PC-3 (cell line): ENCODE data around the gene SPHK2. TPM values are rescaled to one million over a fixed set of nuclear protein-coding genes. Genes with fewer than 3 reads are reported as not detected.

Source experiments
- ATAC-seq: fragments of 200-7000 bp; cut with Tn5 transposase; 2 replicates; pipeline ENCODE4 v1.9.1; 2020; ENCODE audit warnings: mild to moderate bottlenecking, moderate library complexity
- BruUV-seq: library from RNA; stranded (reverse); fragments of 400-500 nt; replicated peaks from 2 replicates; lab custom pipeline; 2021; lab: Mats Ljungman, UMichigan
- CTCF ChIA-PET: fragments of 300-600 bp; sonication (Branson Sonifier 250); formaldehyde crosslinking; loops from one replicate; lab custom pipeline; 2022; ENCODE audit warnings: antibody characterized with exemption; lab: Charles Lee
- POLR2A ChIA-PET: fragments of 300-600 bp; sonication (Branson Sonifier 250); formaldehyde crosslinking; loops from one replicate; lab custom pipeline; 2022; ENCODE audit warnings: antibody characterized with exemption; ENCODE audit not compliant: unreplicated experiment; lab: Charles Lee
- DNase-seq: peaks from one replicate; pipeline ENCODE4 v3.0.0-alpha.2; 2015
- H2AFZ ChIP-seq: fragments of 300-600 bp; sonication (generic); 2 replicates; pipeline ENCODE4 v1.6.0; 2016; ENCODE audit warnings: antibody characterized with exemption, low read length
- H3F3A ChIP-seq: fragments of 300-600 bp; sonication (generic); one replicate; pipeline ENCODE4 v1.6.0; 2017; ENCODE audit warnings: antibody characterized with exemption, low read length, control low read depth, mild to moderate bottlenecking; ENCODE audit not compliant: unreplicated experiment
- H3K27ac ChIP-seq: fragments of 300-600 bp; sonication (generic); 2 replicates; pipeline ENCODE4 v1.5.1; 2016; ENCODE audit warnings: mild to moderate bottlenecking, low read length
- H3K27me3 ChIP-seq: fragments of 300-600 bp; sonication (generic); 2 replicates; pipeline ENCODE4 v1.6.1; 2016; ENCODE audit warnings: low read length, mixed read lengths
- H3K36me3 ChIP-seq: fragments of 300-600 bp; sonication (generic); 2 replicates; pipeline ENCODE4 v1.6.1; 2016; ENCODE audit warnings: low read depth, mixed run types, low read length, mixed read lengths
- H3K4me1 ChIP-seq: fragments of 300-600 bp; sonication (generic); 2 replicates; pipeline ENCODE4 v1.5.1; 2016; ENCODE audit warnings: low read length; ENCODE audit not compliant: insufficient read depth
- H3K4me2 ChIP-seq: fragments of 300-600 bp; sonication (generic); 2 replicates; pipeline ENCODE4 v1.6.0; 2016; ENCODE audit warnings: low read length
- H3K4me3 ChIP-seq: fragments of 300-600 bp; sonication (generic); 2 replicates; pipeline ENCODE4 v1.5.1; 2016; ENCODE audit warnings: mild to moderate bottlenecking, low read length, mixed read lengths
- H3K79me2 ChIP-seq: fragments of 300-600 bp; sonication (generic); 2 replicates; pipeline ENCODE4 v1.6.1; 2017; ENCODE audit warnings: low read length, mixed read lengths
- H3K9ac ChIP-seq: fragments of 300-600 bp; sonication (generic); 2 replicates; pipeline ENCODE4 v1.6.0; 2016; ENCODE audit warnings: mild to moderate bottlenecking, low read length
- H3K9me2 ChIP-seq: fragments of 300-600 bp; sonication (generic); replicated peaks from 2 replicates; pipeline ENCODE4 v1.6.1; 2016; ENCODE audit warnings: mixed run types, low read length, mixed read lengths
- H3K9me3 ChIP-seq: fragments of 300-600 bp; sonication (generic); 2 replicates; pipeline ENCODE4 v1.6.1; 2016; ENCODE audit warnings: low read length, mixed read lengths
- H4K20me1 ChIP-seq: fragments of 300-600 bp; sonication (generic); 2 replicates; pipeline ENCODE4 v1.6.1; 2016; ENCODE audit warnings: low read length, mixed read lengths
- EZH2 ChIP-seq: fragments of 300-600 bp; sonication (generic); IDR thresholded peaks from one replicate; pipeline ENCODE4 v1.6.1; 2017; ENCODE audit warnings: antibody characterized with exemption, mild to moderate bottlenecking, low read length; ENCODE audit not compliant: unreplicated experiment
- EZH2phosphoT487 ChIP-seq: fragments of 300-600 bp; sonication (generic); IDR thresholded peaks from 2 replicates; pipeline ENCODE4 v1.6.1; 2018; ENCODE audit warnings: mild to moderate bottlenecking, antibody characterized with exemption, low read length, borderline replicate concordance
- intact Hi-C: fragments of 100-400 bp; cut with micrococcal nuclease; formaldehyde crosslinking; loops from 2 replicates; pipeline ENCODE4 v1.9.0; 2023
- total RNA-seq: library from RNA; depleted of rRNA; stranded (reverse); fragments of >200 nt; gene quantifications from 2 replicates; pipeline ENCODE4 v1.2.3, GENCODE V29; 2014
- TF ChIP-seq, protein P1 (sequence below): fragments of 300-600 bp; sonication (generic); conservative IDR thresholded peaks from 2 replicates; pipeline ENCODE4 v1.5.1; 2017; ENCODE audit warnings: antibody characterized with exemption, low read depth, mild to moderate bottlenecking, low read length

Gene SPHK2
- total RNA-seq, 1 experiment from 2014 or later = 8.5 TPM

DNA sequence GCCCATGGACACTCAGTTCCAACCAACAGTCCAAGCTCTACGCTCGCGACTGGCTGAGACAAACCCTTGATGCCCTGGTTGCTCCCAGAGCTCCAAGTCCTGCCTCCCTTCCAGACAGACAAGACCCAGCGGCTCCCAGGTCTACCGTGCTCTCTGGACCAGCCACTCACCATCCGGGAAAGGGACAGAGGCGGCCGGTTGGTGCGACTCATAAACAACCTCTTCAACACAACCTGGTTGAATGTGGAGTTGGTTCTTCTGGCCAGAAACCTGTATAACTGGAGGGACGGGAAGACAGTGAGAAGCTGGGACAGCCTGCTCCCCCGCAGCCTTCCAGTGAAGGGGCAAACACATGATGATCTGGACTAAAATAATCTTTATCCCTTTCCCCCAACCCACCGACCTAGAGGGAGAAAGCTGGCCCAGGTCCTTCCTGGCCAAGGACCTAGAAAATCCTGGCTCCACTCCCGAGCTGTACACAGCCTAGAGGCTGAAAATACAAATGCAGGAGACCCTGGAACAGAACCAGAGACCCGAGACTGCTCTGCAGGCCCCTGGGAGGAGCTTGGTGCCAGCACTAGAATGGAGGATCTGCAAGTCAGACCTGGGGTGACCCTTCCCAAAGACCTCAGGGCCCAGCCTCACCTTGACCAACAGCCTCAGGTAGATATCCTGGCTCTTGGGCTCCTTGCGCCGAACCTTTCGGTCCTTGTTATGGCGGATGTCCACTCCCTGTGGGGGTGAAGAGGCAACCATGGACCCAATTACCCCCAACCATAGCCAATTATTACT lies 2.0 kb upstream of the SPHK2 start:
- intact Hi-C loops = no loop called here
- no TSS peak for BruUV-seq
- POLR2A ChIA-PET = no interaction called here
- Histone ChIP-seq H3K36me3 (peaks cover 35% of the 10 kb centered on the region), H3K4me2 (peak overlapping the region; percentile 98), H3F3A (no peaks in the 10 kb centered on the region), H4K20me1 (peaks cover 32% of the 10 kb centered on the region), H3K27me3 (no peaks in the 10 kb centered on the region), H3K9me2 (no peaks in the 10 kb centered on the region), H3K9ac (peak overlapping the region; percentile 99), H2AFZ (no peak overlapping the region), H3K4me1 (peaks cover 27% of the 10 kb centered on the region), H3K4me3 (peak overlapping the region; percentile 100), H3K9me3 (no peaks in the 10 kb centered on the region), H3K27ac (no peak overlapping the region), H3K79me2 (peaks cover 42% of the 10 kb centered on the region)
- DNase-seq (no peak), ATAC-seq (no peak)
- no peak for TF ChIP-seq EZH2
- no peak for TF ChIP-seq EZH2phosphoT487
- TF ChIP-seq, protein P1, sequence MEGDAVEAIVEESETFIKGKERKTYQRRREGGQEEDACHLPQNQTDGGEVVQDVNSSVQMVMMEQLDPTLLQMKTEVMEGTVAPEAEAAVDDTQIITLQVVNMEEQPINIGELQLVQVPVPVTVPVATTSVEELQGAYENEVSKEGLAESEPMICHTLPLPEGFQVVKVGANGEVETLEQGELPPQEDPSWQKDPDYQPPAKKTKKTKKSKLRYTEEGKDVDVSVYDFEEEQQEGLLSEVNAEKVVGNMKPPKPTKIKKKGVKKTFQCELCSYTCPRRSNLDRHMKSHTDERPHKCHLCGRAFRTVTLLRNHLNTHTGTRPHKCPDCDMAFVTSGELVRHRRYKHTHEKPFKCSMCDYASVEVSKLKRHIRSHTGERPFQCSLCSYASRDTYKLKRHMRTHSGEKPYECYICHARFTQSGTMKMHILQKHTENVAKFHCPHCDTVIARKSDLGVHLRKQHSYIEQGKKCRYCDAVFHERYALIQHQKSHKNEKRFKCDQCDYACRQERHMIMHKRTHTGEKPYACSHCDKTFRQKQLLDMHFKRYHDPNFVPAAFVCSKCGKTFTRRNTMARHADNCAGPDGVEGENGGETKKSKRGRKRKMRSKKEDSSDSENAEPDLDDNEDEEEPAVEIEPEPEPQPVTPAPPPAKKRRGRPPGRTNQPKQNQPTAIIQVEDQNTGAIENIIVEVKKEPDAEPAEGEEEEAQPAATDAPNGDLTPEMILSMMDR = no peak
- CTCF ChIA-PET = no interaction called here

DNA sequence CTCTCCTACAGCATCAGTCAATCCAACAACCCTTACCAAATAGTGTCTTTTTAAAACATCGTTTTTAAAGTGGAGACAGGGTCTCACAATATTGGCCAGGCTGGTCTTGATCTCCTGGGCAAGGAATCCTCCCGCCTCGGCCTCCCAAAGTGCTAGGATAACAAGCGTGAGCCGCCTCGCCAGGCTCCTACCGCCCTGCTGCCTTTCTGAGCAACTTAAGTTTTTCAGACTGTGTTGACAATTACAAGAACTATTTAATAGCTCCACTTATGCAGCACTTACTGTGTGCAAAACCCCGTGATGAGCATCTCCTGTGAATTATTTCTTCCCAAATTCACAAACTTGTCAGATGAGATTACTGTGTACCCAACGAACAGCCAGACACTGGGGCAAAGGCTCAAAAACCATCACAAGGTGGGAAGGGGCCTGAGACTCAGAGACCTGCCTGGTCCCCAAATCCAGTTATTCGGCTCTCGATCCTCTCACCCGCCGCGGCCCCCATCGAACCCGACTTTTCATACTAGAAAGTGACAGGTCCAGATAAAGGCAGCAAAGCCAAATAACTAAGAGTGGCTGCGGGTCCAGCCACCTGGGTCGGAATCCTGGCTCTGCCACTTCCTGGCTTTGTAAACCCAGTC lies 909 bp upstream of the SPHK2 start:
- Histone ChIP-seq H3K9ac (peak overlapping the region; percentile 99), H3K79me2 (peaks cover 42% of the 10 kb centered on the region), H3K9me3 (no peaks in the 10 kb centered on the region), H3K4me3 (peak overlapping the region; percentile 100), H3K9me2 (no peaks in the 10 kb centered on the region), H3K4me1 (peaks cover 27% of the 10 kb centered on the region), H4K20me1 (peaks cover 32% of the 10 kb centered on the region), H3F3A (no peaks in the 10 kb centered on the region), H2AFZ (no peak overlapping the region), H3K27me3 (no peaks in the 10 kb centered on the region), H3K36me3 (peaks cover 35% of the 10 kb centered on the region), H3K27ac (peak overlapping the region; percentile 44), H3K4me2 (peak overlapping the region; percentile 98)
- TF ChIP-seq, protein P1 = no peak
- no peak for TF ChIP-seq EZH2phosphoT487
- TF ChIP-seq EZH2 = no peak
- ATAC-seq = no peak
- ChIA-PET POLR2A (interaction anchor here (0.5 to 0.6 kb wide), 2 partner anchors 25 to 307 kb away, joined by 5 to 9 read pairs; no protein-coding TSS in a partner anchor), CTCF (interaction anchor here (0.6 kb wide), 1 partner anchor 55 kb away, joined by 3 read pairs; no protein-coding TSS in a partner anchor)
- intact Hi-C loops = no loop called here
- no peak for DNase-seq
- BruUV-seq = TSS peak; percentile 79
